Erythroblast (primary cell): ENCODE measurements around the gene NOD2.

Experiments
- GATA1 ChIP-seq: IDR thresholded peaks from 2 replicates; pipeline ENCODE4 v1.6.1; 2011; ENCODE audit warnings: low read depth, mild to moderate bottlenecking, control low read depth, low read length, moderate library complexity
- POLR2A ChIP-seq: IDR thresholded peaks from 2 replicates; pipeline ENCODE4 v1.6.1; 2011; ENCODE audit warnings: mild to moderate bottlenecking, low read length

GRCh38 chr16:50699326-50700159 lies 6.1 kb downstream of the NOD2 start:
- TF ChIP-seq POLR2A: no peak
- no peak for TF ChIP-seq GATA1
